ENCODE results near the gene ST7.

DNA sequence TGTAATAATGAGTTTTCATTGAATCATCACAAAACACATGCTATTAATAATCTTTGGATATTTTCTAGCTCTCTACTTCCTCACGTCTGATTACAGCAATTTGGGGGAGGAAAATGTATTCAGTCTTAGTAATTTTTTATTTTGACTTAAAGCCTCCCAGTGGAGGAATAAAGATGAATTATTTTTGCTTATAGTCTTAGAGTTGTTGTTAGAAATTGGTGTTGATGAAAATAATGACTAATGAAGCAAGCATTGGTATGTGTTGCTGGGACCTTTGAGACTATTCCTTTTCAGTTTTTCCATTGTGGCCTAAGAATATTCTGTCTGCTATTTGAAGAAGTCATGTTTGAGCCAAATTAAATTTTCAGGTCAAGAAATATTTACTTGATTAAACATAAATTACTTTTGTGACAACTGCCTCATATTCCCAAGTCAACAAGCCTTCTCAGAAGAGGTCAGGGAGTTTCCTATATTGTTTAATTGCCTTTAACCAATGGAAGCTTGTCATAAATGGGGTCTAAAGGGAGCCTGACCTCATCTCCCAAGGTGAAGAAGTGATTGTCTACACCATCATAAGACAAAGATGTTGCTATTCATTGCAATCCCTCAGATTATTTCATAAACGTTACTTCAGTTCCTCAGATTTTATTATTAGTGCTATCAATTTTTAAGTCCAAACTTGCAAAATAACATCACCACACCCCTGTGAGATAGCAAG lies 90.0 kb downstream of the ST7 start:
- TF ChIP-seq, protein P1, sequence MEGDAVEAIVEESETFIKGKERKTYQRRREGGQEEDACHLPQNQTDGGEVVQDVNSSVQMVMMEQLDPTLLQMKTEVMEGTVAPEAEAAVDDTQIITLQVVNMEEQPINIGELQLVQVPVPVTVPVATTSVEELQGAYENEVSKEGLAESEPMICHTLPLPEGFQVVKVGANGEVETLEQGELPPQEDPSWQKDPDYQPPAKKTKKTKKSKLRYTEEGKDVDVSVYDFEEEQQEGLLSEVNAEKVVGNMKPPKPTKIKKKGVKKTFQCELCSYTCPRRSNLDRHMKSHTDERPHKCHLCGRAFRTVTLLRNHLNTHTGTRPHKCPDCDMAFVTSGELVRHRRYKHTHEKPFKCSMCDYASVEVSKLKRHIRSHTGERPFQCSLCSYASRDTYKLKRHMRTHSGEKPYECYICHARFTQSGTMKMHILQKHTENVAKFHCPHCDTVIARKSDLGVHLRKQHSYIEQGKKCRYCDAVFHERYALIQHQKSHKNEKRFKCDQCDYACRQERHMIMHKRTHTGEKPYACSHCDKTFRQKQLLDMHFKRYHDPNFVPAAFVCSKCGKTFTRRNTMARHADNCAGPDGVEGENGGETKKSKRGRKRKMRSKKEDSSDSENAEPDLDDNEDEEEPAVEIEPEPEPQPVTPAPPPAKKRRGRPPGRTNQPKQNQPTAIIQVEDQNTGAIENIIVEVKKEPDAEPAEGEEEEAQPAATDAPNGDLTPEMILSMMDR (conservative IDR thresholded peaks at IDR 0.05 in 1 of 2, IDR thresholded peaks at IDR 0.05 in 1 of 2; ENCODE audit: low read depth in 1 of 2, low read length in 2 of 2): no peak
- TF ChIP-seq EZH2 (IDR thresholded peaks at IDR 0.05; ENCODE audit: low read length, missing control alignments): no peak

Data from fibroblast of lung (primary cell).